ENCODE results near the gene FGF3. TPM values are rescaled to one million over a fixed set of nuclear protein-coding genes. Genes with fewer than 3 reads are reported as not detected.

FGF3 gene
- total and polyA plus RNA-seq, 9 of the 15 experiments (the other 6 are each of a cell fraction or from before 2014, with no cell fraction given) = not detected

- no peak for TF ChIP-seq TEAD2 (tag; IDR thresholded peaks at IDR 0.05)
- no peak for TF ChIP-seq EWSR1 (IDR thresholded peaks at IDR 0.05; ENCODE audit: borderline replicate concordance, low read depth, partially characterized antibody)
- TF ChIP-seq, protein P1, sequence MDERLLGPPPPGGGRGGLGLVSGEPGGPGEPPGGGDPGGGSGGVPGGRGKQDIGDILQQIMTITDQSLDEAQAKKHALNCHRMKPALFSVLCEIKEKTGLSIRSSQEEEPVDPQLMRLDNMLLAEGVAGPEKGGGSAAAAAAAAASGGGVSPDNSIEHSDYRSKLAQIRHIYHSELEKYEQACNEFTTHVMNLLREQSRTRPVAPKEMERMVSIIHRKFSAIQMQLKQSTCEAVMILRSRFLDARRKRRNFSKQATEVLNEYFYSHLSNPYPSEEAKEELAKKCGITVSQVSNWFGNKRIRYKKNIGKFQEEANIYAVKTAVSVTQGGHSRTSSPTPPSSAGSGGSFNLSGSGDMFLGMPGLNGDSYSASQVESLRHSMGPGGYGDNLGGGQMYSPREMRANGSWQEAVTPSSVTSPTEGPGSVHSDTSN (CRISPR knock-in tag; IDR thresholded peaks at IDR 0.05; ENCODE audit: low read depth) = no peak
- TF ChIP-seq, protein P1 (tag; conservative IDR thresholded peaks at IDR 0.05; ENCODE audit: low read depth) = no peak
Observed at GRCh38 chr11:69862331-69862771, 43.1 kb upstream of the FGF3 start (continued).

DNA sequence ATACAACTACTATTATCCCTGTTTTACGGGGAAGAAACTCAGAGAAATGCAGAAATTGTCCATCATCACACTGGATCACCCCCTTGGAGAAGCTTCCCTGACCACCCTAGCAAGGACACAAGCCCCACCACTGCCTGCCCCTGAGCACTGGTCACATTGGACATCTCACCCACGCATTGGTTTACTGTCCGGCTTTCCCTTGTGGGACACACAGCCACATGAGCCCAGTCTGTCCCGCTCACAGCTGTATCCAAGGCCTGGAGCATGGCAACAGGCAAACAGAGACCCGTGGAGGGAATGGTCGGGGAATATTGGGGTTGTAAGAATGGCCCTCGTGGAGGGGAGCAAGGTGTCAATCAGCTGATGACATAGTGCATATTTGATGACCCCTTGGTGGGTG is 42.7 kb upstream of the FGF3 start:
- Histone ChIP-seq H3K36me3 (ENCODE audit: control insufficient read depth, insufficient read depth, low read length) (no peaks in the 10 kb centered on the region), H3K9ac (ENCODE audit: insufficient read depth in 1 of 2, low read depth in 2 of 2, low read length in 2 of 2) (no peak overlapping the region), H3K4me1 (replicated peaks in 1 of 2; ENCODE audit: control insufficient read depth in 2 of 2, insufficient read depth in 2 of 2, low read length in 2 of 2) (0 out of 5 replicates have a peak, but pooled peaks cover 0 to 3% of the 10 kb centered on the region in 2 experiments), H3K4me2 (ENCODE audit: insufficient read depth, low read length) (no peak overlapping the region), H3K27me3 (ENCODE audit: control insufficient read depth in 2 of 2, insufficient read depth in 2 of 2, low read length in 2 of 2) (peaks cover 17 to 61% of the 10 kb centered on the region in 2 experiments), H4K20me1 (replicated peaks; ENCODE audit: control insufficient read depth, insufficient read depth, low read length) (peaks cover 12% of the 10 kb centered on the region), H2AFZ (ENCODE audit: low read depth, low read length) (no peak overlapping the region), H3K79me2 (ENCODE audit: control insufficient read depth, insufficient read depth, low read length) (no peaks in the 10 kb centered on the region), H3K9me3 (replicated peaks; ENCODE audit: control insufficient read depth, insufficient read depth, low read depth, low read length) (no peaks in the 10 kb centered on the region), H3K27ac (ENCODE audit: extremely low read depth, low read depth, low read length) (no peak overlapping the region), H3K9me1 (ENCODE audit: control insufficient read depth, insufficient read depth, low read length) (no peaks in the 10 kb centered on the region), H3K4me3 (no peak overlapping the region)
- WGBS (ENCODE audit: insufficient coverage, low coverage, missing lambda C conversion rate) = 2% methylated on average over 7 of the region's 7 CpGs
- TF ChIP-seq ZNF431 (CRISPR knock-in tag; IDR thresholded peaks at IDR 0.05) (no peak), ZNF274 (IDR thresholded peaks at IDR 0.05; ENCODE audit: borderline replicate concordance, low read depth, low read length) (no peak), ZNF239 (CRISPR knock-in tag; IDR thresholded peaks at IDR 0.05) (no peak), ZFX (CRISPR knock-in tag; IDR thresholded peaks at IDR 0.05) (no peak), TAL1 (IDR thresholded peaks at IDR 0.05) (no peak)
- ChIA-PET POLR2A (interaction anchor here (0.7 to 1.1 kb wide), 2 partner anchors 12 to 956 kb away, joined by 3 to 4 read pairs; no protein-coding TSS in a partner anchor), CTCF (ENCODE audit: low intra/inter-chr PET ratio) (no interaction called here)
- intact Hi-C loops (cut with micrococcal nuclease) = no loop called here
- BruUV-seq (replicated peaks) = no TSS peak
- FAIRE-seq (no peak), DNase-seq (ENCODE audit: extremely low read depth in 1 of 4, low spot score in 3 of 4) (no peak), ATAC-seq (no peak)
- in situ Hi-C loops (cut with MboI) = no loop called here

All from K562 (cell line).